HCT116 (cell line): ENCODE results near the gene HSPA12B.

Source experiments
- EZH2 ChIP-seq: fragments of 200-600 bp; sonication (generic); IDR thresholded peaks from 2 replicates; pipeline ENCODE4 v1.6.1; 2017; ENCODE audit warnings: antibody characterized with exemption, mixed run types
- JUND ChIP-seq: IDR thresholded peaks from 2 replicates; pipeline ENCODE4 v1.6.1; 2012
- POLR2A ChIP-seq: IDR thresholded peaks from 2 replicates; pipeline ENCODE4 v1.7.0; 2011; ENCODE audit warnings: borderline replicate concordance; ENCODE audit not compliant: insufficient read depth, insufficient read length; ENCODE audit errors: extremely low read depth
- POLR2AphosphoS5 ChIP-seq: IDR thresholded peaks from 2 replicates; pipeline ENCODE4 v1.6.1; 2011; ENCODE audit warnings: mild to moderate bottlenecking, low read depth, low read length, moderate library complexity
- ZFX ChIP-seq: fragments of 450-650 bp; IDR thresholded peaks from 2 replicates; pipeline ENCODE4 v1.6.1; 2017
- TF ChIP-seq, protein P1 (sequence below), 3 experiments: fragments of 200-600 bp in 1 of 3; sonication (generic) in 1 of 3; IDR thresholded peaks in 2 of 3; conservative IDR thresholded peaks in 1 of 3; 2 replicates each; pipeline ENCODE4 v1.5.1; 2012 to 2017; ENCODE audit warnings: low read depth in 2 of 3, low read length in 2 of 3, antibody characterized with exemption in 1 of 3, borderline replicate concordance in 1 of 3, control low read depth in 1 of 3, mild to moderate bottlenecking in 1 of 3, mixed read lengths in 1 of 3, mixed run types in 1 of 3, moderate library complexity in 1 of 3; ENCODE audit not compliant: insufficient read depth in 1 of 3
- TF ChIP-seq, protein P2 (sequence below): IDR thresholded peaks from 2 replicates; pipeline ENCODE4 v1.6.1; 2011; ENCODE audit warnings: mild to moderate bottlenecking, low read length, moderate library complexity; ENCODE audit not compliant: insufficient replicate concordance; ENCODE audit errors: extremely low read depth

DNA sequence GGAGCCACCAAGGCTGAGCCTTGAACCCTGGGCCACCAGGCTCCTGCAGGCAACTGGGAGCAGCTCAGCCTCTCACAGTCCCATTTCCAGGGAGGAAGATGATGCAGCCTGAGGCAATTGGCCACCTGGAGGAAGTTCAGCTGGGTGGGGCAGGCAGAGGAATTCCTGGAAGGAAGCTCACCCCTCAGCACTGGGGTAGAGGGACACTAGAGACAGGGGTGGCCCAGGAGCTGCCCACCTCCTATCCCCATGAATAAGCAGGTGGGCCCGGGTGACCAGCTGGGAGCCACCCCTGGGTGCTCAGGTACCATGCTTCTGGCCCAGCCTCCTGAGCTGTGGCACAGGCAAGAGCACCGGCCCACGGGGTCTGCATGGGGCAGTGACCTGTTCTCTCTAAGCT lies 3.6 kb upstream of the HSPA12B start:
- TF ChIP-seq, protein P1, sequence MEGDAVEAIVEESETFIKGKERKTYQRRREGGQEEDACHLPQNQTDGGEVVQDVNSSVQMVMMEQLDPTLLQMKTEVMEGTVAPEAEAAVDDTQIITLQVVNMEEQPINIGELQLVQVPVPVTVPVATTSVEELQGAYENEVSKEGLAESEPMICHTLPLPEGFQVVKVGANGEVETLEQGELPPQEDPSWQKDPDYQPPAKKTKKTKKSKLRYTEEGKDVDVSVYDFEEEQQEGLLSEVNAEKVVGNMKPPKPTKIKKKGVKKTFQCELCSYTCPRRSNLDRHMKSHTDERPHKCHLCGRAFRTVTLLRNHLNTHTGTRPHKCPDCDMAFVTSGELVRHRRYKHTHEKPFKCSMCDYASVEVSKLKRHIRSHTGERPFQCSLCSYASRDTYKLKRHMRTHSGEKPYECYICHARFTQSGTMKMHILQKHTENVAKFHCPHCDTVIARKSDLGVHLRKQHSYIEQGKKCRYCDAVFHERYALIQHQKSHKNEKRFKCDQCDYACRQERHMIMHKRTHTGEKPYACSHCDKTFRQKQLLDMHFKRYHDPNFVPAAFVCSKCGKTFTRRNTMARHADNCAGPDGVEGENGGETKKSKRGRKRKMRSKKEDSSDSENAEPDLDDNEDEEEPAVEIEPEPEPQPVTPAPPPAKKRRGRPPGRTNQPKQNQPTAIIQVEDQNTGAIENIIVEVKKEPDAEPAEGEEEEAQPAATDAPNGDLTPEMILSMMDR (IDR thresholded peaks at IDR 0.05 in 2 of 3, conservative IDR thresholded peaks at IDR 0.05 in 1 of 3; ENCODE audit: borderline replicate concordance in 1 of 3, insufficient read depth in 1 of 3, low read depth in 2 of 3, low read length in 2 of 3): no peak
- TF ChIP-seq, protein P2, sequence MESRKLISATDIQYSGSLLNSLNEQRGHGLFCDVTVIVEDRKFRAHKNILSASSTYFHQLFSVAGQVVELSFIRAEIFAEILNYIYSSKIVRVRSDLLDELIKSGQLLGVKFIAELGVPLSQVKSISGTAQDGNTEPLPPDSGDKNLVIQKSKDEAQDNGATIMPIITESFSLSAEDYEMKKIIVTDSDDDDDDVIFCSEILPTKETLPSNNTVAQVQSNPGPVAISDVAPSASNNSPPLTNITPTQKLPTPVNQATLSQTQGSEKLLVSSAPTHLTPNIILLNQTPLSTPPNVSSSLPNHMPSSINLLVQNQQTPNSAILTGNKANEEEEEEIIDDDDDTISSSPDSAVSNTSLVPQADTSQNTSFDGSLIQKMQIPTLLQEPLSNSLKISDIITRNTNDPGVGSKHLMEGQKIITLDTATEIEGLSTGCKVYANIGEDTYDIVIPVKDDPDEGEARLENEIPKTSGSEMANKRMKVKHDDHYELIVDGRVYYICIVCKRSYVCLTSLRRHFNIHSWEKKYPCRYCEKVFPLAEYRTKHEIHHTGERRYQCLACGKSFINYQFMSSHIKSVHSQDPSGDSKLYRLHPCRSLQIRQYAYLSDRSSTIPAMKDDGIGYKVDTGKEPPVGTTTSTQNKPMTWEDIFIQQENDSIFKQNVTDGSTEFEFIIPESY: no peak
- TF ChIP-seq POLR2AphosphoS5 (no peak), EZH2 (no peak), ZFX (no peak), JUND (no peak), POLR2A (no peak)
